GM18951 (cell line): ENCODE data around the gene SLC41A3.

Source experiments
- POLR2A ChIP-seq: IDR thresholded peaks from 4 replicates; pipeline ENCODE4 v1.6.1; 2011; ENCODE audit warnings: mild to moderate bottlenecking; ENCODE audit not compliant: insufficient read length, insufficient read depth; ENCODE audit errors: extremely low read depth
- in situ Hi-C: fragments of 300-500 bp; cut with MboI; formaldehyde crosslinking; loops from one replicate; pipeline ENCODE4 v1.12.0; 2022; ENCODE audit warnings: low sequenced_read_pairs, mixed read lengths, inconsistent platforms; ENCODE audit not compliant: unreplicated experiment

SLC41A3 gene

GRCh38 chr3:126126811-126127431 is 43.0 kb upstream of the SLC41A3 start:
- no peak for TF ChIP-seq POLR2A
- in situ Hi-C loops, result loop anchor here (25.0 kb wide), 1 partner anchor 260 kb away; the partner anchor contains the start of gene CFAP100

- in situ Hi-C loops, result loop anchor here (25.0 kb wide), 1 partner anchor 261 kb away; the partner anchor contains the start of gene CFAP100
- no peak for TF ChIP-seq POLR2A
Observed at GRCh38 chr3:126126286-126126685, 42.4 kb upstream of the SLC41A3 start.

GRCh38 chr3:126125781-126126251 is 41.9 kb upstream of the SLC41A3 start:
- no peak for TF ChIP-seq POLR2A
- in situ Hi-C loops, result loop anchor here (25.0 kb wide), 1 partner anchor 261 kb away; the partner anchor contains the start of gene CFAP100

GRCh38 chr3:126125341-126125740 is 41.4 kb upstream of the SLC41A3 start:
- in situ Hi-C loops, result loop anchor here (25.0 kb wide), 1 partner anchor 262 kb away; the partner anchor contains the start of gene CFAP100
- no peak for TF ChIP-seq POLR2A

GRCh38 chr3:126124896-126125295 is 41.0 kb upstream of the SLC41A3 start:
- TF ChIP-seq POLR2A, result no peak
- in situ Hi-C loops, result loop anchor here (25.0 kb wide), 1 partner anchor 262 kb away; the partner anchor contains the start of gene CFAP100

GRCh38 chr3:126124148-126124868 is 40.4 kb upstream of the SLC41A3 start:
- in situ Hi-C loops, result no loop called here
- no peak for TF ChIP-seq POLR2A

- TF ChIP-seq POLR2A, result no peak
- in situ Hi-C loops, result no loop called here
Observed at GRCh38 chr3:126121632-126122031, 37.7 kb upstream of the SLC41A3 start.

GRCh38 chr3:126121074-126121473 is 37.1 kb upstream of the SLC41A3 start:
- TF ChIP-seq POLR2A, result no peak

GRCh38 chr3:126119976-126120375 is 36.1 kb upstream of the SLC41A3 start:
- in situ Hi-C loops, result no loop called here
- TF ChIP-seq POLR2A, result no peak

More at GRCh38 chr3:126121074-126121473, 37.1 kb upstream of the SLC41A3 start:
- in situ Hi-C loops, result no loop called here

- in situ Hi-C loops, result no loop called here
Observed at GRCh38 chr3:126119008-126119675, 35.2 kb upstream of the SLC41A3 start.

GRCh38 chr3:126118591-126118990 is 34.7 kb upstream of the SLC41A3 start:
- in situ Hi-C loops, result no loop called here
- TF ChIP-seq POLR2A, result no peak

More at GRCh38 chr3:126119008-126119675, 35.2 kb upstream of the SLC41A3 start:
- TF ChIP-seq POLR2A, result no peak

- in situ Hi-C loops, result no loop called here
- TF ChIP-seq POLR2A, result no peak
Observed at GRCh38 chr3:126117786-126118185, 33.9 kb upstream of the SLC41A3 start.

- no peak for TF ChIP-seq POLR2A
- in situ Hi-C loops, result no loop called here
Observed at GRCh38 chr3:126117212-126117611, 33.3 kb upstream of the SLC41A3 start.
